ENCODE measurements around the gene RHBDD3.

DNA sequence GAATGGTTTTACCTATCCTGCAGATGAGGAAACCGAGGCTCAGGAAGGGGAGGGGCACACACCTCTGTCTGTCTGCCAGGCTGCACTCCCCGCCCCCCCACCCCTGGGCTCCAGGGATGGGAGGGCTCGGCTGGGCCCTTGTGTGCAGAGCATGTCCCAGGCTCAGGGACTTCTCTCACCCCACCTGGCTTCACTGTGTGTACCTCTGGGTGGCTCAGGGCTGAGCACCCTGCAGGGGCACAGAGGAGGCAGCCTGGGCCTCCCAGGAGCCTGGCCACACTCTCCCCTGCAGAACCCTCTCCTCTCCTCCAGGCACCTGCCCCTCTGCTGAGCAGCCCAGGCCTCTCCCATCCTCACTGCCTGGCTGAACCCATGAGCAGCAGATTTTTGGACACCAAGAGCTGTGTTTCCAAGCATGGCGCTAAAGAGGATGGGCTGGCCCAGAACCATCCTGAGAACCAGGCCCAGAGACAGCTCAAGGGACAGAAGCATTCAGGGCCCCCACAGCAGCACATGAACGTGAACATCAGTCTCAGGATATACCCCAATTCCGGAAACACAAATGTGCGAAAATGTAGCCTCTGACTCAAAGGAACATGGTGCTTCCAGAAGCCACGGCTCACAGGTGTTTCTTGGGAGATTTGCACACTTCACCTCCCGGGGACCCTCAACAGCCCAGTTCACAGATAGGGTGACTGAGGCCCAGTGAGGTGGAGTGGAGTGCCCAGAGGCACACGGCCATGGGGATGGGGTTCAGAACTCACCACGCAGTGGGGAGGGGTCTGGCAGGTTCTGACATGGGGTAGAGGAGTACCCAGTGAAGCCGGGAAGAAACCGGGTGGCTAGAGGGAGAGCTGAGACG is 51.5 kb downstream of the RHBDD3 start:
- TF ChIP-seq EZH2 (IDR thresholded peaks at IDR 0.05; ENCODE audit: insufficient read depth, poor library complexity, severe bottlenecking) (no peak), EZH2phosphoT487 (IDR thresholded peaks at IDR 0.05; ENCODE audit: insufficient read depth, low read depth) (no peak)

All from GM23248 (cell line).